Erythroblast (primary cell): ENCODE measurements around the gene SLC35B2.

Experiments used
- DNase-seq, 2 experiments: peaks; one replicate each; lab custom pipeline; 2025; lab: John Stamatoyannopoulos, UW
- GATA1 ChIP-seq: IDR thresholded peaks from 2 replicates; pipeline ENCODE4 v1.6.1; 2011; ENCODE audit warnings: low read depth, mild to moderate bottlenecking, control low read depth, low read length, moderate library complexity
- POLR2A ChIP-seq: IDR thresholded peaks from 2 replicates; pipeline ENCODE4 v1.6.1; 2011; ENCODE audit warnings: mild to moderate bottlenecking, low read length

Gene SLC35B2

DNA sequence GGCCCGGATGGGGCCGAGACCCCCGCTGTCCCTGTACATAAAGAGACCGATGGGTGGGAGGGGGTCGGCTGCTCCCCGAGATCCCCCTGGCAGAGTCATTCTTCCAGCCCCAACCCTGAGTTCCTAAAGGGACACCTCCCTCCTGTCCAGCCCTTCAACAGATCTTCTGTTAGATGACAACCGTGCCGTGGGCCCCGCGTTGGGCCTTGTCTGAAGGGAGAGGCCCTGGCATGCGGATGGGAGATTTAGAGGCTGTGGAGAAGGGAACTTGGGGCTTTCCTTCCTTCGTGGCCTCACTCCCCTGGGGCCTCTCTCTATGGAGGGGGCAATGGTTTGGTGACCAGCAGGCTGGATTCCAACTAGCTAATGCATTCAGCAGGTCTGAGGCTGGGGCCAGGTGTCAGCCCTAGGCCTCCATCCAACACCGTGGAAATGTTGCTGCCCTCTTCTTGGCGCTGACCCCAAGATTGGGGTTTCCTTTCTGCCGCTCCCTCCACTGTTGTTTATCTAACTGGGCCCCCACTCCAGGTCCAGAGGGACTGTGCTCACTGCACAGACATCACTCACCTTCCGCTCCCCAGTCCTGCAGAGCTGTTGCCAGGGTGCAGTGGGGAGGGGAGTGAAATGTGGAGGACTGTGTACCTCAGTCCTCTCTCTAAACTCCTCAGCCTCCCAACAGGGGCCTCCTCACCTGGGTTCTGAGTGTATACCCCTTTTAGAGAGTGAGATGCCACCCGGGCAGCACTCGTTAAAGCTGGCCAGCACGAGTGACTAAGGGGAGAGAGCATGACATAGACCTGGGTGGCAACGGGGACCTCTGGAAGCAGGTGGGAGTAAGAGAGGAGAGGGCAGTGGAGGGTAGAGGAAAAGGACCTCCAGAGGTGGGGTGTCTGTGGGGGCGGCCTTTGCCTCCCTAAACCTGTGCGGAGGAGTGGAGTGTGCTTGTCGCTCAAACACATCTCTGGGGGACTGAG lies 19.6 kb upstream of the SLC35B2 start:
- TF ChIP-seq POLR2A: no peak
- no peak for TF ChIP-seq GATA1
- no peak for DNase-seq

DNA sequence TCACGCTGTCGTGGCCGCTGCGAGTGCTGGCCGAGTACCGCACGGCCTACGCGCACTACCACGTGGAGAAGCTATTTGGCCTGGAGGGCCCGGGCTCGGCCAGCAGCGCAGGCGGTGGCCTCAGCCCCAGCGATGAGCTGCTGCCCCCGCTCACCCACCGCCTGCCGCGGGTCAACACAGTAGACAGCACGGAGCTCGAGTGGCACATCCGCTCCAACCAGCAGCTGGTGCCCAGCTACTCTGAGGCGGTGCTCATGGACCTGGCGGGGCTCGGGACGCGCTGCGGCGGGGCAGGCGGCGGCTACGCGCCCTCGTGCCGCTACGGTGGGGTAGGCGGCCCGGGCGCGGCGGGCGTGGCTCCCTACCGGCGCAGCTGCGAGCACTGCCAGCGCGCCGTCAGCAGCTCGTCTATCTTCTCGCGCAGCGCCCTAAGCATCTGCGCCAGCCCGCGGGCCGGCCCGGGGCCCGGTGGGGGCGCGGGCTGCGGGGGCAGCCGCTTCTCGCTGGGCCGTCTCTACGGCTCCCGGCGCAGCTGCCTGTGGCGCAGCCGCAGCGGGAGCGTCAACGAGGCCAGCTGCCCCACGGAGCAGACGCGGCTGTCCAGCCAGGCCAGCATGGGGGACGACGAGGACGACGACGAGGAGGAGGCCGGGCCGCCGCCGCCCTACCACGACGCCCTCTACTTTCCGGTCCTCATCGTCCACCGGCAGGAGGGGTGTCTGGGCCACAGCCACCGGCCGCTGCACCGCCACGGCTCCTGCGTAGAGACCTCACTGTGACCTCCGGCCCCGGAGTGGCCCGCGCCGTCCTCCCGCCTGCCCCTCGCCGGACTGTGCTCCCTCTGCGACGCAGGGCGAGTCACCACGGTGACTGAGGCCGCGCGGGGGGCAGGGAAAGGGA lies 18.7 kb upstream of the SLC35B2 start:
- peak; percentile 58 to 60 for DNase-seq
- TF ChIP-seq GATA1 (no peak), POLR2A (no peak)

DNA sequence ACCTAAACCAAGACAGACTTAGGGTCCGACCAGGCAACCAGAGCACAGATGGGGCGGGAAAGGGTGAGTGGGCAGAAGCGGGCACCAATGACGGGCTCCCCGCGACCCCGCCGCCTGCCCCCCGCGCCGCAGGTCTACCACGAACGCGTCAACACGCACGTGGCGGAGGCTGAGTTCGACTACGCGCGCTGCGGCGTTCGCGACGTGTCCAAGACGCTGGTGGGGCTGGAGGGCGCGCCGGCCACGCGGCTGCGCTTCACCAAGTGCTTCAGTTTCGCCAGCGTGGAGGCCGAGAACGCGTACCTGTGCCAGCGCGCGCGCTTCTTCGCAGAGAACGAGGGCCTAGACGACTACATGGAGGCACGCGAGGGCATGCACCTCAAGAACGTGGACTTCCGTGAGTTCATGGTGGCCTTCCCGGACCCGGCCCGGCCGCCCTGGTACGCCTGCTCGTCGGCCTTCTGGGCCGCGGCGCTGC lies 18.0 kb upstream of the SLC35B2 start:
- no peak for TF ChIP-seq GATA1
- TF ChIP-seq POLR2A: no peak

DNA sequence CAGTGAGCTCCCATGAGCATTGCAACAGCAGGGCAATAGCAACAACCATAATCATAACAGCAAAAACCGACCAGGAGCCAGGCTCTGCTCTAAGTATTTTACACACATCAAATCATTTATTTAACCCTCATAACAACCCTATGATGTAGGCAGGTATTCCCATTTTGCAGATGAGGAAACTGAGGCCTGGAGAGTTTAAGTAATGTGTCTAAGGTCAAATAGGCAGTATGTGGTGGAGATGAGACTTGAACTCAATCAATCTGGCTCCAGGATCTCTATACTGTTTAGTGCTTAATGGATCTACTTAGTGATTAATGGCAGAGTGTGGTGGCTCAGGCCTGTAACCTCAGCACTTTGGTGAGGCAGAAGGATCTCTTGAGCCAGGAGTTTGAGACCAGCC lies 16.3 kb upstream of the SLC35B2 start:
- DNase-seq: no peak
- TF ChIP-seq GATA1: no peak
- TF ChIP-seq POLR2A: no peak

More for the DNA sequence above, 18.0 kb upstream of the SLC35B2 start:
- DNase-seq: no peak

GRCh38 chr6:44272999-44273566 lies 15.8 kb upstream of the SLC35B2 start:
- TF ChIP-seq POLR2A: no peak
- TF ChIP-seq GATA1: no peak
- no peak for DNase-seq

GRCh38 chr6:44272529-44272928 lies 15.2 kb upstream of the SLC35B2 start:
- DNase-seq: no peak
- TF ChIP-seq GATA1: no peak
- no peak for TF ChIP-seq POLR2A

DNA sequence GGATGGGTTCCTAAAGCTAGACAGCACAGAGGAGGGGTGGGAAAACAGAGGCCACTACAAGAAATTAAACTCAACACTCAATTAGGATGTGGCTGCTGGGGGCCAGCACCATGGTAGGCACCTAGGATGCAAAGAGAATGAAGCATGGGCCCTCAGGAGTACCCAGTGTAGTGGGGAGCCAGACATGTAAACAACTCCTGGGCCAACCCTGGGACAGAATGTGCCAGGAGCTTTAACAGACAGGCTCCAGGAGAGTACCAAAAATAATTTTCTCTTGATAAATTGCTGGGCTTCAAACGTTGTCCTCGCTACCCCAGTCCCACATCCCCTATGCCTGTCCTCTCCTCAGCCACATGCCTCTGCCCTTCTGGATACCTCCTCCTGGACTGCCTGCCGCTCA lies 14.6 kb upstream of the SLC35B2 start:
- DNase-seq: no peak
- no peak for TF ChIP-seq POLR2A
- TF ChIP-seq GATA1: no peak

GRCh38 chr6:44271406-44271723 lies 14.0 kb upstream of the SLC35B2 start:
- TF ChIP-seq POLR2A: no peak
- TF ChIP-seq GATA1: no peak
- no peak for DNase-seq

GRCh38 chr6:44270526-44271405 lies 13.4 kb upstream of the SLC35B2 start:
- no peak for DNase-seq
- TF ChIP-seq POLR2A (no peak), GATA1 (no peak)

DNA sequence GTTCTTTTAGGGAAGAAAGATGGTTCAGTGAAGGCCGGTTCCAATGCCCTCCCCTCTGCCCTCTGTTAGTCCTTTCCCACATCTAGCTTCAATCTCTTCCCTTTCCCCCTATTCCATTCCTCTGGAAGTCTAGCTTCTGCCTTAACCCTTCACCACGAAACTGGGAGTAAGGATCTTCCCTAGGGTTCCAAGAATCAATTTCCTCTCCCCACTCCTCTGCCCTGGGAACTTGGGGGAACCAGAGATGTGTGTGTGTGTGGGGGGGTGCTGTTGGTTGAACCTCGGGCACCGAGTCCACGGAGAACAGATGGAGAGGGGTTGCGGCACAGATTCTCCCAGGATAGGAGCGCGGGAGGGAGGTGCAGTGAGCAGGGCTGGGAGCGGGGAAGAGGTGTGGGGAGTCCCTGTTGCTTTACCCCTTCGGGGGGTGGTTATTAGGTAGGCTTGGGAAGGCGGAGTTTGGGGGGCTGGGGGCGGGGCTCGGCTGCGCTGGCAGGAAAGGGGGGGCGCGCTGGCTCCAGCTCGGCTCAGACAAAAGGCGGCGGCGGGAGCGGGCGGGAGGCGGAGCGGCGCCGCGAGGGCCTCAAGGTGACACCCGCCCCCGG lies 12.7 kb upstream of the SLC35B2 start, which contains the start of gene TMEM151B:
TMEM151B (plus strand) TSS at position 530 of the 605 bp plus-strand sequence. CDS start 293 bp downstream, outside the sequence.
- TF ChIP-seq POLR2A (no peak), GATA1 (no peak)
- no peak for DNase-seq

DNA sequence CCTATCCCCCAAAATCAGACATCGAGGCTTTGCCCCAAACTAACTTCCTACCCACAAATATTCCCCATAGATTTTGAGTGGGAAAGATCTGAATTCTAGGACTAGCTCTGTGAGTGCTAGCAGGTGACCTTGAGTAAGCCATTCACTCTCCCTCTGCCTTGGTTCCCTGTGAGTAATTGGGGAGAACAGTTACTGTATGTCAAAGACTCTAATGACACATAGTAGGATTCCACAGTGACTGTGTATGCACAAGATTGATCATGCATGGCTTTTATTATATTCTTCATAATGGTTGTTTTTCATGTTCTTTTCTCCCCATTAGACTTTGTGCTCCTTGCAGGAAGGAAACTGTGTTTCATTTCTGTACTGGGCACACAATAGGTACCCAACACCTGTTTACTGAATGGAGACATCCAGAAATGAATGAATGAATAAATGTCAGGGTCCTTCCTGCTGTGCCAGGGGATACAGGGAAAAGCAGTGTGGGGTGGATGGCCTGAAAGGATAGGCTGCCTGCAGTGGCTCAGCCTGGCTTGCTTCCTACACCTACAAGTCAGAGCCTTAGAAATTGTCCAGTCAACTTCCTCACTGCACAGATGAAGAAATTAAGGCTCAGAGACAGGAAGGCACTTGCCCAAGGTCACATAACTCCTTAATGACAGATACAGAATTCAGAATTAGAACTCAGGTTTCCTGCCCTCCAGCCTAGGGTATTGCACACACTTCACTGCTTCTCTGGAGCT lies 12.0 kb upstream of the SLC35B2 start:
- no peak for TF ChIP-seq POLR2A
- no peak for TF ChIP-seq GATA1
- peak in 1 of 2 experiments; percentile 21 for DNase-seq
